ENCODE results near the gene RIPOR3.
"Not testable (repeated sequence)": the region's sequence is repeated elsewhere in the genome, so short reads cannot be mapped to it uniquely, and the experiment has no call there.

The RIPOR3 gene

GRCh38 chr20:50575865-50576720 lies 115.2 kb downstream of the RIPOR3 start:
- no peaks in the 10 kb centered on the region for H3K27me3 Mint-ChIP-seq
- H3K9me3 Mint-ChIP-seq = no peaks in the 10 kb centered on the region
- ATAC-seq = peak; percentile 90
- peak; percentile 68 for DNase-seq
- H3K36me3 Mint-ChIP-seq (ENCODE audit: low read depth) = peaks cover 48% of the 10 kb centered on the region
- no peak overlapping the region for H3K4me3 Mint-ChIP-seq
- H3K27ac Mint-ChIP-seq = peak overlapping the region; percentile 69
- H3K4me1 Mint-ChIP-seq = peaks cover 14% of the 10 kb centered on the region

- ATAC-seq = no peak
- Mint-ChIP-seq H3K27me3 (no peaks in the 10 kb centered on the region), H3K4me3 (no peak overlapping the region), H3K36me3 (ENCODE audit: low read depth) (peaks cover 43% of the 10 kb centered on the region), H3K27ac (peak overlapping the region; percentile 44), H3K4me1 (peaks cover 29% of the 10 kb centered on the region), H3K9me3 (no peaks in the 10 kb centered on the region)
- DNase-seq = no peak
Measured at GRCh38 chr20:50574586-50574985, 116.8 kb downstream of the RIPOR3 start.

DNA sequence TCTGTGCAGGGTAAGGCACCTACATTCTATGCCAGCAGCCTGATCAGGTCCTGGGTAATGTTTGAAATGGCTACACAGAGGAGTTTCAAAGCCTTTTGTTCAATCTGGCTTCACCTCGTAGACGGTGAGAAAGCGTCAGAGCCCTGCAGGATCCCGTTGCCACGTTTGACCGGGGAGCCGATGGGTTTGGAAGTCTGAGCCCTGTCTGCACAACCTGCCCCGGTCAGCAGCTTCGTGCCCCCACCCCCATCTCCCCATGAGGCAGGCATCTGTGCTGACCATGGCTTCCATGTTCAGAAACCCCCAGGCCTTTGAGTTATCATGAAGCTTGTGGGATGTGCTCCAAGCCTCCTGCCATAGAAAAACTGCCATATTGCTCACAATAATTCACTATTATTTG lies 117.2 kb downstream of the RIPOR3 start:
- Mint-ChIP-seq H3K4me3 (no peak overlapping the region), H3K36me3 (ENCODE audit: low read depth) (peaks cover 43% of the 10 kb centered on the region), H3K4me1 (peaks cover 34% of the 10 kb centered on the region), H3K27ac (no peak overlapping the region), H3K27me3 (no peaks in the 10 kb centered on the region), H3K9me3 (no peaks in the 10 kb centered on the region)
- no peak for ATAC-seq
- DNase-seq = no peak

- H3K27ac Mint-ChIP-seq = peak overlapping the region; percentile 51
- H3K4me3 Mint-ChIP-seq = no peak overlapping the region
- H3K4me1 Mint-ChIP-seq = peaks cover 43% of the 10 kb centered on the region
- DNase-seq (no peak), ATAC-seq (no peak)
- no peaks in the 10 kb centered on the region for H3K9me3 Mint-ChIP-seq
- no peaks in the 10 kb centered on the region for H3K27me3 Mint-ChIP-seq
- peaks cover 44% of the 10 kb centered on the region for H3K36me3 Mint-ChIP-seq (ENCODE audit: low read depth)
Measured at GRCh38 chr20:50572938-50573777, 118.2 kb downstream of the RIPOR3 start.

GRCh38 chr20:50571466-50571865 lies 119.9 kb downstream of the RIPOR3 start:
- DNase-seq = no peak
- H3K36me3 Mint-ChIP-seq (ENCODE audit: low read depth) = peaks cover 49% of the 10 kb centered on the region
- peaks cover 59% of the 10 kb centered on the region for H3K4me1 Mint-ChIP-seq
- H3K27me3 Mint-ChIP-seq = no peaks in the 10 kb centered on the region
- no peak overlapping the region for H3K4me3 Mint-ChIP-seq
- no peak for ATAC-seq
- no peaks in the 10 kb centered on the region for H3K9me3 Mint-ChIP-seq
- peak overlapping the region; percentile 38 for H3K27ac Mint-ChIP-seq

DNA sequence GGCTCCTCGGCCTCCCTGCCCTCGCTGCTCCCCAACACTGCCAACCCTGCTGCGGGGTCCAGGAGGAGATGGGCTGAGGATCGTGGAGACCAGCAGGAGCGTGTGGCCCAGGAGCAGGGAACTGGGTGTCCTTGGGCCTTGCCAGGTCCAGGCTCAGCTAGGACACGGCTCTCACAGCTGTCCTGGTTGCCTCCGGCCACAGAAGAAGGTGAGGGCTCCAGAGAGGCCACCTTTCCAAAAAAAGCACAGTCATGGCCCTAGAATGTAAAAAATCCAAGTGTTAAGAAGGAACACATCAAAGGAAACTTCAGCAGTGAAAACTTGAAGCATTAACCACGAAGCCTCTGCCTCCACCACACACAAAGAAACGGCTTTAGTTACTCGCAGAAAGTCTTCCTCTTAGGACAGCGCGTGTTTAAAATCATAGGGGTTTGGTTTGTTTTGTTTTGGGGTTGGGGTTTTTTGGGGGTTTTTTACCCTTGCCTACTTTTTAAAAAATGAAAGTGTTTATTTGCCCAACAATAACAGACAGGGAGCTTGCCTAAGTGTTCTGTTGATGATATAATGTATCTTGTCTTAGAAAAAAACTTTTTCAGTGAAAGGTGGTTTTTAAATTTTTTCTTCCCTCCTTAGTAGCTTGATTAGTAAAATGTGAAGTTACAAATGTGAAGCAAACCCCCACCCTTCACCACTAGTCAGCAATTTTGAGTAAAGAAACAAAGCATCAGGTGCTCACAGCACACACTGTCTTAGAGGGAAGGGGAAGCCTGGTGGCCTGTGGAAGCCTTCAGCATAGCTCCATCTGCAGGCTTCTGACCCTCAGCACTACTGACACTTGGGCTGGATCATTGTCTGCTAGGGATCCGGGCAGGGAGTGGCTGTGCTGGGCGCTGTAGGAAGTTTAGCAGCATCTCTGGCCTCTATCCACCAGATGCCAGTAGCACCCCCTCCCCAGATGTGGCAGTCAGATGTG lies 121.2 kb downstream of the RIPOR3 start:
- no peaks in the 10 kb centered on the region for H3K27me3 Mint-ChIP-seq
- no peak overlapping the region for H3K4me3 Mint-ChIP-seq
- H3K27ac Mint-ChIP-seq = peak overlapping the region; percentile 53
- peak; percentile 33 for DNase-seq
- peaks cover 64% of the 10 kb centered on the region for H3K4me1 Mint-ChIP-seq
- no peaks in the 10 kb centered on the region for H3K9me3 Mint-ChIP-seq
- H3K36me3 Mint-ChIP-seq (ENCODE audit: low read depth) = peaks cover 47% of the 10 kb centered on the region
- ATAC-seq = peak; percentile 89

DNA sequence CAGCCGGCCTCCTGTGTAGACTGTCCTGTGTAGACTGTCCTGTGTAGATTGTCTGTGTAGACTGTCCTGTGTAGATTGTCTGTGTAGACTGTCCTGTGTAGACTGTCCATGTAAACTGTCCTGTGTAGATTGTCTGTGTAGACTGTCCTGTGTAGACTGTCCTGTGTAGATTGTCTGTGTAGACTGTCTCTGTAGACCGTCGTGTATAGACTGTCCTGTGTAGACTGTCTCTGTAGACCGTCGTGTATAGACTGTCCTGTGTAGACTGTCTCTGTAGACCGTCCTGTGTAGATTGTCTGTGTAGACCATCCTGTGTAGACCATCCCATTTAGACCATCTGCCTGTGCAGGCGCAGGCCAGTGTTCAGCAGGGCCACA lies 121.9 kb downstream of the RIPOR3 start:
- H3K9me3 Mint-ChIP-seq, ATAC-seq, H3K27me3 Mint-ChIP-seq, H3K4me3 Mint-ChIP-seq, DNase-seq: not testable (repeated sequence)
- Mint-ChIP-seq H3K27ac (peak overlapping the region; percentile 53), H3K36me3 (ENCODE audit: low read depth) (peaks cover 48% of the 10 kb centered on the region), H3K4me1 (peaks cover 71% of the 10 kb centered on the region)

DNA sequence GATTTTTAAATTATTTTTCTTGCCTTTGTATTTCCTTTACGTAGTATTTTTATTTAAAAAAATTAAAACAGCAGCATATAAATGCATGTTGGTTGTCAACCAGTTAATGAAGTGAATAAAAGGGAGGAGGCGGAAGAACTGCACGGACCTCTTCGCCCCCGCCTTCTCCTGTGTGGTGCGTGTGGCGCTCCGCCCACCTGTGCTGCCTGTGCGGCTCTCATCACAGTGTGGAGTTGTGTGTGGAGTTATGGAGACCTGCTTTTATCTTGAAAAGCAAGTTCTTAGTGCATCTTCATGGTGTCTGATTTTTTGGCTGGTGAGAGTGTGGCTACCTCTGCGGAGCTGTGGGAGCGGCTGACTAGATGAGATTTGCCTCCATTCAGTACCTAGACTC lies 122.8 kb downstream of the RIPOR3 start:
- no peaks in the 10 kb centered on the region for H3K9me3 Mint-ChIP-seq
- peak overlapping the region; percentile 34 for H3K27ac Mint-ChIP-seq
- DNase-seq = no peak
- H3K4me1 Mint-ChIP-seq = peaks cover 80% of the 10 kb centered on the region
- no peak for ATAC-seq
- peaks cover 46% of the 10 kb centered on the region for H3K36me3 Mint-ChIP-seq (ENCODE audit: low read depth)
- H3K4me3 Mint-ChIP-seq = no peak overlapping the region
- H3K27me3 Mint-ChIP-seq = no peaks in the 10 kb centered on the region

- DNase-seq (no peak), ATAC-seq (no peak)
- no peak overlapping the region for H3K4me3 Mint-ChIP-seq
- peak overlapping the region; percentile 44 for H3K27ac Mint-ChIP-seq
- H3K9me3 Mint-ChIP-seq = no peaks in the 10 kb centered on the region
- no peaks in the 10 kb centered on the region for H3K27me3 Mint-ChIP-seq
- H3K36me3 Mint-ChIP-seq (ENCODE audit: low read depth) = peaks cover 49% of the 10 kb centered on the region
- H3K4me1 Mint-ChIP-seq = peaks cover 80% of the 10 kb centered on the region
Measured at GRCh38 chr20:50567860-50568548, 123.3 kb downstream of the RIPOR3 start.

DNA sequence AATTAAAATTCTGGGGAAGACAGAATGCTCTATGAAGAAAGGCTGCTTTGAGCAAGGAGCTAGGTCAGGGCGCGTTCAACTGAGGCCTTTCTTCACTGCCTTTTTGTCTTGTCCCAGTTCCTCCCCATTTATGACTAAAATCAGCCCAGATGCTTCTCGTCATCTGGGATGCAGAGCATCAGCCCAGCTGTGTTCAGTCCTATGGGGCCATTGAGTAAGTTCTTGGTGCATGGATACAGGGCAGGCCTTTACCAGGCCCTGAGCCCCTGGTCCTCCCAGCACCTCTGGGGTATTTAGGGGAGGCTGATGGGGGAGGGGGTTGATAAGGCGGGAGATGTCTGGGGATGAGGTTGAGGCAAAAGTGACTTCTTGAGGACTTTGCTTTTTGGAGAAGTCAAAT lies 125.5 kb downstream of the RIPOR3 start:
- no peak overlapping the region for H3K4me3 Mint-ChIP-seq
- H3K27me3 Mint-ChIP-seq = no peaks in the 10 kb centered on the region
- peaks cover 91% of the 10 kb centered on the region for H3K4me1 Mint-ChIP-seq
- DNase-seq = no peak
- no peak for ATAC-seq
- H3K9me3 Mint-ChIP-seq = no peaks in the 10 kb centered on the region
- peaks cover 64% of the 10 kb centered on the region for H3K36me3 Mint-ChIP-seq (ENCODE audit: low read depth)
- H3K27ac Mint-ChIP-seq = peak overlapping the region; percentile 33

GRCh38 chr20:50565383-50565782 lies 126.0 kb downstream of the RIPOR3 start:
- H3K27ac Mint-ChIP-seq = peak overlapping the region; percentile 33
- H3K9me3 Mint-ChIP-seq = no peaks in the 10 kb centered on the region
- H3K4me3 Mint-ChIP-seq = no peak overlapping the region
- H3K36me3 Mint-ChIP-seq (ENCODE audit: low read depth) = peaks cover 63% of the 10 kb centered on the region
- ATAC-seq = no peak
- no peaks in the 10 kb centered on the region for H3K27me3 Mint-ChIP-seq
- peaks cover 90% of the 10 kb centered on the region for H3K4me1 Mint-ChIP-seq
- no peak for DNase-seq

DNA sequence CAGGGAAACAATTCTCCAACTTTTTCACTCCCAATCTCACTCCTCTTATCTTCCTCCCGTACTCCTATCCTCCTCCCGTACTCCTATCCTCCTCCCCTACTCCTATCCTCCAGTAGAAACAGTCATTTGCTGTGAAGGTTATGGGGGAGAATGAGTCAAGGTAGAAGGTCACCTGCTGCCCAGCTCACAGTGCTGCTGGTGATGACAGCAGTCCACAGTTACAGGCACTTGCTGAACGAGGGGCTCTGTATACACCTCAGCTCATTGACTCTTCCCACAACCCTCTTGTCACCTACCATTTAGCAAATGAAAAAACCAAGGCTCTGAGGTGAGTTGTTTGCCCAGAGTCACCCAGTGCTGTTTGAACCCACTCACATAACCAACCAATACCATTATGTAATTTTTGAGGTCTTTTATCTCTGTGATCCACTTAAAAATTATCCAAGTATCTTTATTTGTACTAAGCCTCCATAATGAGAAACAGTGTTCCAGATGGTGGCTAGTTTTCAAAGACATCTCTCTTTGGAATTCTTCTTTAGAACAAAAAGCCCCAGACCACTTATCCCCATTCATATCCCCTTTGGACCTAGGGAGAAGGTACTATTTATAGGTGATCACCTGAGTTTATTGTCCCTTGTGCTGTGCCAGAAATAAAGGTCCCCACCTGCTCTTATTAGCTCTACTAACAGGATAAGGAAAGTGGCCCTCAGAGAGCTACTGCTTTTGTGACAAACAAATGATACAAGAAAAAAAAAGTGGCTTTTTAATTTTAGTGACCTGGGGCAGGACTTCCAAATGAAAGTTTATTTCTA lies 128.0 kb downstream of the RIPOR3 start:
- H3K4me1 Mint-ChIP-seq = peaks cover 88% of the 10 kb centered on the region

GRCh38 chr20:50562262-50562701 lies 129.1 kb downstream of the RIPOR3 start:
- H3K27me3 Mint-ChIP-seq = no peaks in the 10 kb centered on the region
- H3K36me3 Mint-ChIP-seq (ENCODE audit: low read depth) = peaks cover 62% of the 10 kb centered on the region
- H3K4me1 Mint-ChIP-seq = peaks cover 86% of the 10 kb centered on the region
- no peak overlapping the region for H3K4me3 Mint-ChIP-seq
- ATAC-seq (no peak), DNase-seq (no peak)
- no peaks in the 10 kb centered on the region for H3K9me3 Mint-ChIP-seq
- H3K27ac Mint-ChIP-seq = peak overlapping the region; percentile 98

More for the DNA sequence above, 128.0 kb downstream of the RIPOR3 start:
- Mint-ChIP-seq H3K36me3 (ENCODE audit: low read depth) (peaks cover 63% of the 10 kb centered on the region), H3K4me3 (peak overlapping the region; percentile 44), H3K27me3 (no peaks in the 10 kb centered on the region), H3K9me3 (no peaks in the 10 kb centered on the region), H3K27ac (peak overlapping the region; percentile 90)
- DNase-seq (no peak), ATAC-seq (peak; percentile 63)

Measured in activated naive CD8-positive, alpha-beta T cell treated with anti-CD3 and anti-CD28 coated beads, Interleukin-2, amount 50 U/mL, for 24 hours (primary cell).